Activated CD4-positive, alpha-beta T cell treated with anti-CD3 and anti-CD28 coated beads for 24 hours (primary cell): ENCODE data around the gene TSPAN1.
A peak's percentile ranks its signal among the peaks of the same experiment; 100 is the strongest.

ENCODE experiments used
- DNase-seq, 2 donors: peaks; one replicate each; pipeline ENCODE4 v3.0.0-alpha.2; 2020; ENCODE audit warnings: low read depth in 2 of 2

Gene TSPAN1

DNA sequence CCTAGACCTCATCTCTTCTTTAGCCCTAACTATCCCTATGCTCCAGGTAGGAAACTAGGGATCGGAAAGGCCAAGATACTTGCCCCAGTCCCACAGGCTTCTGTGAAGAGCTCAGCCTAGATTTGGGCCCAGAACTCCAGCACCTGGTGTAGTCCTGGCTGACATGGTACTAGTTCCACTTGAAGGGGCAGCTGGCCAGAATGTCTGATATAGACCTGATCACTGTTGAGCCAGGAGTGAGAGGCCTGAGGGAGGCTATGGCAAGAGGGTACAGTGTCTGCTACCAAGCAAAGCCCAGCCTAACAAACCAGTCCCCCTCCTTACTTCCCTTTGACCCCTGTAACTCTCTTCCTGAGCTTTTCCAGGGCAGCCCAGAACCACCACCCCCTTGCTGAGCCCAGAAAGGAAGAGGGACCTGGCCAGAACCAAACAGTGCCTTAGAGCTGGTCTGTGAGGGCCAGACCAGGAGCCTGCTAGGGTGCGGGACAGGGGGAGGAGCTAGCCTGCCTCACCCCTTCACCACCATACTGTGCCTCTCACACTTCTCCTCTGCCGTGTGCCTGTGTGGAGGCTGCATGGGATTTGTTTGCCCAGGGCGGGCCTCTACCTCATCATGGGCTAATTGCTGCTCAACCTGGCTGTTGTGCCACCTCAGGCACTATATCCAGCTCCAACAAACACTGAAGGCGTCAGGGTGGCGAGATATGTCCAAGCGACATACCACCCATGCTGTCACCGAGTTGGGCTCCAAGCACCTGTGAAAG is 12.4 kb downstream of the TSPAN1 start:
- no peak for DNase-seq

DNA sequence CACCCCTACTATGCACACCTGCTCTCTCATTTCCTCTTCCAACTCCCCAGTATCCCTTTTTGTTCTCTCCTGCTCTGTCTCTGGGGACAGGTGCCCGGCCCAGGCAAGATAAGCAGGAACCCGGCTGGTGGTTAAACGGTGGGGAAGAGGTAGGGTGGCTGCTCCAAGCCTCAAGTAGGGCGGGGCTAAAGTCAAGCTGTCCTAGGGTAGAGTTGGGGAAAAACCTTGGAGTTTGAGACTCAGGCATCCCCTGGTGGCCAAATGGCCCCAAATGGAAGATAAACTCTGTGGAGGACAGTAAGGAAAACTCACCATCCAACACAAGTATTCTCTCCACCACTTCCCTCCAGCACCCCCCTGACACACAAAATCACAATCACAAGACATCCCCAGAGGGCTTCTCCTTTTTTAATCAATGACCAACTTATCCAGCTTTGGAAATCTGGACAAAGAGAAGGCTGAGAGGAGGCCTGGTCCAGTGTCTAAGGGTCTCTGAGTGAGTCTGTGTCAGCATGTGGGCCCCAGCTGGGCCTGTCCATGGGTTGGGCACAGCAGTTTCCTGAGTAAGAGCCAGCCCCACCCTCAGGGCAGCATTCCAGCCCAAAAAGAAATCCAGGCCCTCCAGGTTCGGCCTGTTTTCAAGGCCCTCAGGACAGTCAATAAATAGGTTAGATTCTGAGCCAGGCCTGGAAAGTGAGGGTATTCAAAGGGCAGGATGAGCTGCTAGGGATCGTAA is 13.6 kb downstream of the TSPAN1 start:
- DNase-seq: no peak

DNA sequence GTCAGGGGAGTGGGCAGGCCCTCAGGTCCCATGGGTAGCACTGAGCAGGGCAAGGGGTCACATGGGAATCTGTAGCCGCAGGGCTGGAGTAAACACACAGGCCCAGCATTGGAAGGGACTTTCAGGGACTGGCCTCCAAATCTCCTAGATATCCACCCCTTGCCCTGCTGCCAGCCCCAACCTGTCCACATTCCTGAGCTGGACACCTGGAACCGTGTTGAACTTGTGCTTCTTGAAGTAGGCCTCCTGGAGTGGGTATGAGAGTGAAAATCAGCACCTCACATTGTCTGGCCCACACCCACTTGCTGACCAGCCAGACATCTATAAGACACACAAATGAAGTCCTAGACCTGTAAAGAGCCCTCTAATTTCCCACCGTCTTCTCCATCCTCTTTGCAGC is 15.7 kb downstream of the TSPAN1 start:
- no peak for DNase-seq

DNA sequence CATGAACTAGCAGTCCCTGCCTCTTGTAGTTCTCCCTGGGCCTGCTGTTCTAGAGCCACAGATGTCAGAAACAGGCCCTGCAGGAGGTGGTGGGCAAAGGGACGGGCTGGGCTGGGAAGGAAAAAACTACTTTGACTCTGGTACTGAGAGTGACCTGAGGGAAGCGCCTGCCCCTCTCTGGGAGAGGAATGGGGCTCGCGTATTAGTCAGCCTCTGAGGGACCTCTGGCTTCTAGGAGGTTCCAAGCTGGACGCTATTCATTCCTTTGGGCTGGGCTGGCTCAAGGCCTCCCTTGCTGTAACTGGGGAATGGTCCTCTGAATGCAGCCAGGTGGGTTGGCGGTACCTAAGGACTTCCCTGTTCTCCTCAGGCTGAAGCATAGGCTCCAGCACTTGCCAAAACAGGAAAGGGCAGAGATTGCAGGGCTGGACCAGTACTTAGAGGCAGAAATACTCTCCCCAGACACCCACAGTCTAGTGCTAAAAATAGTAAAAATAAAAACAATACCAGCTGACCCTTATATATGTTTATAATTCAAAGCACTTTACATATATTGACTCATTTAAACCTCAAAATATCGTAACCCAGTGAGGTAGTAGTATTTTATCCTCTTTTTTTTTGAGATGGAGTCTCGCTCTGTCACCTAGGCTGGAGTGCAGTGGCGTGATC is 16.3 kb downstream of the TSPAN1 start:
- DNase-seq: no peak

DNA sequence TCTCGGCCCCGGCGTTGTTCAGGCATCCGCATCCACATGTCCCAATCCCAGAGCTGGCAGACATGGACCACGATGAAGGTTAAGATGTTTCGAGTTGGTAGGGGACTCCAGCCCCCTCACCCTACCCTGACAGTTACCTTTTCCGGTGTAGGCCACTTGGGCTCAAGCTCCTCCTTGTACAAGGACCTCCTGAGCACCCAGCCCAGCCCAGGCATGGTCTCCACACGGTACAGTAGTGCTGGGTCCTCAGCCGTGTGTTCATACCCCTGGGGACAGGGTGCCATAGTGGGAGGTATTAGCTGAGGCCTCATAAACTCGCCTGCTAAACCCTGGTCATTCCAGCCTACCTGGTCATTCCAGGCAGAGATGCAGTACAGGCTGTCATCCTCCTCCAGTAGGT is 17.3 kb downstream of the TSPAN1 start:
- no peak for DNase-seq

DNA sequence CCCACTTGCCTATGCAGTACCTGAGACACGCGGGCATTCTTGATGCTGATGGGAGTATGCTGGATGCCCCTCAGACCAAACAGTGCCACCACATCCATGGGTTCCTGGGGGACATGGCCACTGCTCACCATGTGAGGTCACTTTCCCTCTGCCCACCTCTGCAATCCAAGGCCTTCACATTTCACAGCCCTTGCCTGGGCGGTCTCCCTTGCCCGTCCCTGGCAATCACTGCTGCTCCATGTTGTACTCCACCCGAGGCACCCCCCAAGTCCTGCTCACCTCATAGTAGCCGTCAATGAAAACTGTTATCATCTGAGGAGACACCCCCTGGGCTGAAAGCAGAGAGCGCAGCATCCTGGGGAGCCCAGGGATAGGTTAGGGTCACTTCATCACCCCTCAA is 18.4 kb downstream of the TSPAN1 start:
- no peak for DNase-seq

DNA sequence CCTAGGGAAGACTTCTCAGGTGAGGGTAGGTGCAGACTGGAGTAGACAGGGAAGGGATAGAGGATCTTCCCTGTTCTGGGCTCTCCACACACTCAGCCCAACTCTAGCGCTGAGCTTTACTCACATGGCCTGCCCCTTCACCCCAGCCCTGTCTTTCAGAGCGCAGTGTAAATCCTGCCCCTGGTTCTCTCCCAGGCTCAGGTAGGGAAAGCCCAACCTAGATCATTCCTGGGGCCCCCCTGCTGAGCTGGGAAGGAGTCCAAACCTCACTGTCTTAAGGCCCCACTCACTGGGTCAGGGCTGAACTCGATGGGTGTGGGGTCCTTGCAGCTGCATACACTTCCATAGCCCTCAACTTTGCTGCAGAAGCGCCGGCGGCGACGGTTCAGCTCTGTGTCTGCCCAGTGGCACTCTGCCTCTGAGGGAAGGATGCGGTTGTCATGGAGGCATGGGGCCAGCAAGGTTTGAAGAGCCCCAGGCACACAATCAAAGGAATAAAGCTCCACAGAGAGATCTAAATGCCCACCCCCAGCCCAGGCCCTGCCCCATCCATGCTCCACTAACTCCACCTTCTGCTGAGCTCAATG is 19.2 kb downstream of the TSPAN1 start:
- DNase-seq: no peak

DNA sequence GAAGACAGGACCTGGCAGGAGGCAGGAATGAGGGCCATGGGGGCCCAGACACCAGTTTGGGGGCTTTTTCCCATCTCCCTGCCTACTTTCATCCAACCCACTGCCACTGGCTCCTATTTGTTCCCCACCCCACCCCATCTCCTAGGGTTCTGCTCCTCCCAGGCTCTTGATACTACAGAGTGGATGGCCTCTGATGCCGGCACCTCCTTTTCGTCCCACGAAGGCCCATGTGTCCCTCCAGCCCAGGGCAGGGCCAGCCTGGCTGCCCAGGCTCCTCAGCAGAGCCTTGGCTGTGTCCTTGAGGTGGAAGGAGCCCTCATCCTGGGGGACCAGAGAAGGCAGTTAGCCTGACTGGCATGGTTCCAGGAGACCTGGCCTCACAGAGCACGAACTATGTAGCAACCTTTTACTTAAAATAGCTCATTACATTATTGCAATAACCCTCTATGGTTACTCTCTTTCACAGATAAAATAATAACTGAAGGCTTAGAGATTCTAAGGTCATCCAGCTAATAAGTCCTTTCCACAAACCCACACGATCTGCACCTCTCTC is 19.8 kb downstream of the TSPAN1 start:
- DNase-seq: no peak

DNA sequence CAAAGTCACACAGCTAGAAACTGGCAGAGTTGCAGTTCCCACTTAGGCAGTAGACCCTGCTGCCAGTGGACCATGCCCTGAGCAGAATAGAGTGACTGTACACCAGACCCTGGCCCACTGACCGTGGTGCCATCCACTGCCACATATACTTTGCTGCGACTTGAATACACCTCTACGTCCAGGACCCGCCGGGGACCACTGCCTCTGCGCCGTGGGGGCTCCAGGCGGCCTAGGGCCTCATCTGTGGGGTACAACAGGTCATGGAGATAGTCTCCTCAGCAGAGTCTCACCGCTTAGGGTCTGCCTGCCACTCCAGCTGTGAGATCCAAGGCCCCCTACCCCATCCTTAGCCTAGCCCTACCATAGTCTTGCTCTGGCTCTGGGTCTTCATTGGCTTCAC is 21.7 kb downstream of the TSPAN1 start:
- no peak for DNase-seq

DNA sequence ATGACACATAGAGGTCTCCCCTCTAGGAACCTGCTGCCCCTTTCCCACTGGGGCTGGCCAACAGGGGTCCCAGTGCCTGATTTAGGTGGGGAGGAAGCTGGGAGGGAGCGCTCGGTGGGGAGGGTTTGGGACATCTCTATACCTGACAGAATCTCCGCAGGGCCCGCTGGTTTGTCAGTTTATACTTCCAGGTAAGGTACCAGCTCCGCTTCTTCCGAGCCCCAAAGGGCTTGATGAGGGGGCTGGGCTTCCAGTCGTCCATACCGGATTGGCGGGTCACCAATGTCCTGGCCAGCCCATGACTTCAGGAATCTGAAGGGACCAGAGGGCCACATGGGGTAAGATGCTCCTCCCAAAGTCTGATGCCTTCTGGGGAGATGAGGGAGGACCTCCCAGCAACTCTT is 22.7 kb downstream of the TSPAN1 start:
- no peak for DNase-seq

DNA sequence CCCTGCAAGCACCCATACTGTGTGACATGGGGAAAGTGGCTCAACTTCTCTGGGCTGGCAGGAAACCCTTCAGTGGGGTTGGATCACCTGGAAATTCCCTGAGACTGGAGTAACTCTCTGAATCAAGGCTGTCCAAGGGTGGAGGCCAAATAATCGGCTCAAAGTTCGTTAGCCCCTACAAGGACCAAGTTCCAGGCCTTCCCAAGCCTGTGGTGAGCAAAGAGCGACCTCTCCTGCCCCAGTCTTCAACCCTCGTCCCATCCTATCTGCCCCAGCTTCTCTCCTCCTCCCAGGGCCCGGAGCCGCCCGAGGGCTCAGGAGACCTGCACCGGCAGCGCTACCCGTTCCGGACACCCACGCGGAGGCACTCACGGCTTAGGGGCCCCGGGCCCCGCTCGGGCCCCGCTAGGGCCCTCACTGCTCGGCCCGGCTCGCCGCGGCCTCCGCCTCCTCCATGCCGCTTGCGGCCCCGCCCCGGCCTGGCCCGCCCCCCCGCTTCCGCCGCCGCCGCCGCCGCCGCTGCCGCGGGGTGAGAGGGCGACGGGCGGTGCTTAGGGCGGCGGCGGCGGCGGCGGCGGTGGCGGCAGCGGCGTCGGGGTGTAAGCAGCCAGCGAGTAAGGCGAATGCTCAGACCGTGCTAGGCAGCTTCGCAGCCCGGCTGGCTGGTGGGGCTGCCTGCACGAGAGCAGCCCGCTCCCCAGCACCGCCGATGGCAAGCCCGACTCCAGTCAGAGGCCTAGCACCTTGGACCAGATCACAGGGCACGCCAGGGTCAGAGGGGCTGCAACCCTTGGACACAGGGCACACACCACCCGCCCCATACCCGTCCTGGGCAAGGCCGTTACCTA is 23.3 kb downstream of the TSPAN1 start, which contains the start of gene POMGNT1:
Gene POMGNT1, minus strand, starts transcription at position 471 of the 848 bp plus-strand sequence. CDS start 613 bp downstream, outside the sequence.
- DNase-seq: peak; percentile 58 to 61

DNA sequence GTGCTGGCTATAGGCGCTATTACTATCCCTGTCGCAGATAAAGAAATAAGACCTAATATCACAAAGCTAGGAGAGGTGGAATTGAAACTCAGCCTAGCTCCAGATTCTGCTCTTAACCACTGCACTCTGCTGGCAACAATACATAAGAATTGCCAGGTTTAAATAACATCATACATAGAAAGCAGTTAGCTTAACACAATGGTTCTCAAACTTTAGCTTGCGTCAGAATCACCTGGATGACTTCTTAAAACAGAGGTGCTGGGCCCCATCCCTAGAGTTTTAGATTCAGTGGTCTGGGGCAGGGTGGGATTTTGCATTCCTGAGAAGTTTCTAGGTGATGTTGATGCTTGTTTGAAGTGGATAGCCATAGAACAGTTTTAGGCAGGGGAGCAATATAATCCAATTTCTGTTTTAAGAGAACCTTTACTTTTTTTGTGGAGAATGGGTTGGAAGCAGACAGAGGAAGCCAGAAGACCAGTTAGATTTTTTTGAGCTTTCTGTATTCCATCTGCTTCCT is 24.4 kb downstream of the TSPAN1 start:
- no peak for DNase-seq

DNA sequence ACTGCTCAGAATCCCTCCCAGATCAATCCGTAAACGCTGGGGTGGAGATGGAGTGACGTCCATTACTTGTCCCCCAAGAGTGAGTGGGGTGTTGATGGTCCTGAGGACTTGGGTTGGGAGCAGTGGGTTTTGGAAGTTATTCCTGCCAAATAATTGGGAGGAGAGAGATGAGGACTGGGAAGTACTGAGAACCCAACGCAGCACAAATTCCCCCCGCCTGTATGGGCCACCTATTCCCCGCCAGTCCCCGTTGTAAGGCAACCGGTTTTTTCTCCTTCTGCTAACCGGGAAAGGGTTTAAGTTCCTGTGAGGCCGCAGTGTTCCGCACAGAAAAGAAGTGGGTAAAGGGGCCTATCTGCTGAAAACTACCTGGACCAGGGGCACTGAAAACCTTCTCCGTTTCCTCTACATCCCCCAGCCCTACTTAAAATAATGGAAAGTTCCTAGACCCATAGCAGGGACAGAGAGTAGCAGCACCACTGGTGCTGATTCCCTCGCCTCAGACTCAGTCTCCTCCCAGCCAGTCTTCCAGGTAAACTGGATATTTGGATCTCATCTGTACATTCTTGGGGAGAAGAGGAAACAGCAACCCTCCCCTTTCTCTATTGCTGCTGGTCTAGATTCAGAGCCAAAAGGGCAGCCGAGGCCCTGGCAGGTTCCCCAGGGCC is 29.0 kb downstream of the TSPAN1 start:
- no peak for DNase-seq

DNA sequence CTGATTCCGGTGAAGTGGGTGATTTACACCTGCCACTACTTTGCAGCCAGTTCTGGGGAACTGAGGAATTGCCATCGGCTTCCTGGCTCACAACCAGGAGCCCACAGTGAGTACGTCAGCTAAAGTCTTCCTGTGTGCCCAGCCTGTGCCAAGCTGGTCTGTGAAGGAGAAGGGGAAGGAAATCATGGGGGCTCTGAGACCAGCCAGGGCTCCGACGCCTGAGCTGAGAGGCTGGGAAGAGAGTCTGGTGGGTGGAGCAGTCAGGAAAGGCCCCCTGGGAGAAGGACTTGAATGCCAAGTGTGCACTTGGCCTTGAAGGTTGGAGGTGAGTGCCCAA is 29.5 kb downstream of the TSPAN1 start:
- no peak for DNase-seq

DNA sequence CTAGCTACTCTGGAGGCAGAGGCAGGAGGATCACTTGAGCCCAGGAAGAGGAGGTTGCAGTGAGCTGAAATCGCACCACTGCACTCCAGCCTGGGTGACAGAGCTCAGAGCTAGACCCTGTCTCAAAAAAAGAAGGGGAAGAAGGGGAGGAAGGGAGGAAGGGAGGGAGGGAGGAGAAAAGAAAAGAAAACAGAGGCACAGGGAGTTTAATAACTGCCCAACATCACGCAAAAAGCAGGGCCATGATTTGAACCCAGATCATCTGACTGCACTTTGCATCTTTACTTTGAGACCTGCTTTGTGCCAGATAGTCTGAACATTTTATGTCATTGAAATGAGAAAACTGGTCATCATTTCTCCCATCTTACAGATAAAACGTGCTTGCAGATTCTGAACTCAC is 30.3 kb downstream of the TSPAN1 start:
- no peak for DNase-seq

DNA sequence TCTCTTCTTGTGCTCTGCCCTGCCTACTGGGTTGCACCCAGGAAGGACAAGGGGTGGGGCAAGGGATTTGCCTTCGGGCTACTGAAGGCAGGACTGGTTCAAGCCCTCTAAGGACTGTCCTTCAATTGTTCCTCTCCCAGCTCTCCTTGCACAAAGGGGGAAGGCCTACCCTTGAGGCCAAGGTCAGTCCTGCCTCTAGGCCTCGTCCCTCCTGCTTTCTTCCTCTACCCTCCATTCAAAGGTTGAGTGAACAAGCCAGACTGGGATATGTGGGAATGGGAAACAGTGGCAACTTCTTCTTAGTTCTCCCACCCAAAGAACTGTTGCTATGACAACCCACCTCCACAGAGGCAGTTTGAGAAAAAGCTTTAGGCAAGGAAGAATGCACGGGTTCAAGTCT is 30.9 kb downstream of the TSPAN1 start:
- no peak for DNase-seq

DNA sequence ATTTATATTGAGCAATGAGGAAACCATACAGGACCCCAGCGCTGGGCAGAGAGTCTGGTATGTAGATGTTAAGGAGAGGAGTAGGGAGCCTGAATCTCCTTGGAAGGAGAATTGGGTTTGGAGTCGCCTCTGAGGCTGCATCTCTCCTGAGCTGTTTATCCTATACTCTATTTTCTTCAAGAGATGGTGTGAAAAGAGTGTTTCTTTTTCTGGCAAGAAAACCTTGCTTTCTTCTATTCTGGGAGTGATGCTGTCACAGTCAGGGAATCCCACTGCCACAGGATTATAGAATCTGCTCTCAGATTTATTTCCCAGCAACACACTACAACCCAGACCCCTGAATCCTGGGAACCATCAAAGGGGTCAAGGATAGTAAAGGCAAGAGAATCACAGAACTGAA is 31.5 kb downstream of the TSPAN1 start:
- no peak for DNase-seq

DNA sequence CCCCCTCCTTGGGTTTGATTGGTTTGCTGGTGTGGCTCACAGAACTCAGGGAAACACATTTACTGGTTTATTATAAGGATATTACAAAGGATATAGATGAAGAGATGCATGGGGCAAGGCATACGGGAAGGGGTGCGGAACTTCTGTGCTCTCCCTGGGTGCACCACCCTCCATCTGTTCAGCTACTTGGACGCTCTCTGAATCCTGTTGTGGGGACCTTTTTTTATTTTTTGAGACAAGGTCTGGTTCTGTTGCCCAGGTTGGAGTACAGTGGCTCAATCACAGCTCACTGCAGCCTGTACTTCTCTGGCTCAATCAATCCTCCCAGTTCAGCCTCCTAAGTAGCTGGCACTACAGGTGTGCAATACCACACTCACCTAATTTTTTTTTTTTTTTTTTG is 35.7 kb downstream of the TSPAN1 start:
- no peak for DNase-seq

DNA sequence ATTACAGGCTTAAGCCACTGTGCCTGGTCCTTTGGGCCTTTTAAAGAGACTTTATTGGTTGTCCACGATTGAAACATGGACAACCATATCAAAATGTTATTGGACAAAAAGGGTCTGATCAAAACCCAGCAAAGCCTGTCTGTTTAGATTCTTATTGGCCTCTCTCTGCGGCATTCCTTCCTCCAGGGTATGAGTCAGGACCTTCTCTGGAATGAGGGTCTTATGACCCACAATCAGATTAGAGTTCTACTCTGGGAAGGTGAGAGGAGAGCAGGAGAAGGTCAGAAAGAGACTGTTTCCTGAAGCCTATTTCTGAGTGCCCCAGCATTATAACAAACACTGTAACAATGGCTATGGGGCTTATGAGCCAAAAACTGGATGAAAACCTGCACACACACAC is 36.2 kb downstream of the TSPAN1 start:
- no peak for DNase-seq

DNA sequence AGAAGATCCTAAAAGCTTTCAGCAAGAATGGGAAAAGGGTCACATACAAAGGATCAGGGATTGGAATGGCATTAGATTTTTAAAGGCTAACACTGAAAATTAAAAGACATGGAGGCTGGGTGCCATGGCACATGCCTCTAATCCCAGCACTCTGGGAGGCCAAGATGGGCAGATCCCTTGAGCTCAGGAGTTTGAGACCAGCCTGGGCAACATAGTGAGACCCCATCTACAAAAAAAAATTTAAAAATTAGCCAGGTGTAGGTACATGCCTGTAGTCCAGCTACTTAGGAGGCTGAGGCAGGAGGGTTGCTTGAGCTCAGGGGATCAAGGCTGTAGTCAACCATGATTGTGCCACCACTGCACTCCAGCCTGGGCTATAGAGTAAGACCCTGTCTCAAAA is 40.6 kb downstream of the TSPAN1 start:
- DNase-seq: no peak

DNA sequence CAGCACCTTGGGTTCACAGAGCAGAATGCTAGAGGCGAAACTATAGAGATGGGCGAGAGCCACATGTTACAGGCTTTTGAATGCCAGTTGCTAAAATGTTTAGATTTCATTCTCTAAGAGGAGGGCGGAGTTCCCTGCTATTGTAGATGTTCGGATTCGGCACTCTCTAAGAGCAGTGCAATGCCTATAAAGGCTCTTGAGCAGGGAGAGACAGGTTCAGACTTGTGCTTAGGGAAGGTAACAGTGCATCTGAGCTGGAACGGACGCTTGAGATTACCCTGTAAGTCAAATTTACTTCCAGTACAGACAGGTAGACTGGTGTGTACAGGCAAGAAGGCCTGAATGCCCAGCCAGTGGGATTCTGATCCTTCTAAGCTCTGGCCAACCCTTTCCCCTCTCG is 43.6 kb downstream of the TSPAN1 start:
- DNase-seq: no peak
